Measurements from ENCODE around the gene WDR88. TPM values are rescaled to one million over a fixed set of nuclear protein-coding genes. Genes with fewer than 3 reads are reported as not detected.

The WDR88 gene
- total and polyA plus RNA-seq, 2 donors (not counting 3 experiments of a cell fraction or from before 2014, with no cell fraction given), result not detected

GRCh38 chr19:33199441-33200265 lies 67.7 kb downstream of the WDR88 start:
- ChIA-PET POLR2A (no interaction called here), CTCF (interaction anchor here (1.0 kb wide), 1 partner anchor 15 kb away, joined by 3 read pairs; no protein-coding TSS in a partner anchor)
- intact Hi-C loops (cut with micrococcal nuclease), result no loop called here
- dilution Hi-C loops (cut with MboI; ENCODE audit: extremely low pct_ligation_motif_present, low sequenced_read_pairs), result no loop called here
- H3K27ac ChIP-seq (ENCODE audit: insufficient read depth, low read depth, low read length), result no peak overlapping the region
- H3K4me3 ChIP-seq (replicated peaks in 1 of 3; ENCODE audit: insufficient read depth in 1 of 3, low read depth in 1 of 3, low read length in 3 of 3), result no peak overlapping the region
- H3K79me2 ChIP-seq (ENCODE audit: control insufficient read depth, insufficient read depth, low read length), result no peaks in the 10 kb centered on the region
- no peak overlapping the region for H2AFZ ChIP-seq (ENCODE audit: low read depth, low read length)
- no peak overlapping the region for H3K9ac ChIP-seq (replicated peaks; ENCODE audit: extremely low read depth, insufficient read depth, low read length)
- no peaks in the 10 kb centered on the region for H3K9me1 ChIP-seq (replicated peaks; ENCODE audit: control insufficient read depth, extremely low read depth, insufficient read depth, low read length)
- no peak overlapping the region for H3K4me2 ChIP-seq (ENCODE audit: insufficient read depth, low read length)
- no peaks in the 10 kb centered on the region for H3K27me3 ChIP-seq (ENCODE audit: control insufficient read depth in 2 of 2, insufficient read depth in 2 of 2, low read length in 2 of 2)
- no TSS peak for BruUV-seq (replicated peaks)
- TF ChIP-seq MYC (IDR thresholded peaks at IDR 0.05; ENCODE audit: low read depth, low read length) (no peak), POLR2A (IDR thresholded peaks at IDR 0.05; ENCODE audit: low read depth, low read length) (no peak), FOS (IDR thresholded peaks at IDR 0.05; ENCODE audit: borderline replicate concordance, insufficient read depth, low read length) (no peak), JUN (IDR thresholded peaks at IDR 0.05; ENCODE audit: borderline replicate concordance, insufficient read depth, insufficient read length, low read depth) (no peak), MAX (IDR thresholded peaks at IDR 0.05; ENCODE audit: insufficient read depth, insufficient read length) (no peak), POLR2AphosphoS5 (IDR thresholded peaks at IDR 0.05; ENCODE audit: insufficient read depth, low read depth, low read length) (no peak), EZH2 (IDR thresholded peaks at IDR 0.05; ENCODE audit: borderline replicate concordance, low read depth, low read length, severe bottlenecking) (no peak), GATA2 (IDR thresholded peaks at IDR 0.05; ENCODE audit: insufficient read depth, insufficient read length, low read depth, low read length) (no peak), CTCF (IDR thresholded peaks at IDR 0.05; ENCODE audit: extremely low read depth in 1 of 2, insufficient read depth in 1 of 2, low read depth in 1 of 2, low read length in 2 of 2) (no peak)
- no peaks in the 10 kb centered on the region for H3K9me3 ChIP-seq (replicated peaks; ENCODE audit: control insufficient read depth, insufficient read depth, low read length)
- no peaks in the 10 kb centered on the region for H4K20me1 ChIP-seq (replicated peaks; ENCODE audit: control insufficient read depth, extremely low read depth, insufficient read depth, low read length)
- peaks cover 0 to 2% of the 10 kb centered on the region in 2 experiments for H3K36me3 ChIP-seq (ENCODE audit: control insufficient read depth in 2 of 2, extremely low read depth in 1 of 2, insufficient read depth in 2 of 2, low read length in 2 of 2)
- FAIRE-seq (no peak), DNase-seq (ENCODE audit: low read depth, low spot score) (no peak)
- peaks cover 3% of the 10 kb centered on the region for H3K4me1 ChIP-seq (ENCODE audit: control insufficient read depth, extremely low read depth, insufficient read depth, low read length)
